GM12874 (cell line): ENCODE data around the gene IGF1R.

Experiments used
- CTCF ChIP-seq: IDR thresholded peaks from 2 replicates; pipeline ENCODE4 v1.5.1; 2011; ENCODE audit warnings: low read depth, mild to moderate bottlenecking, control low read depth, low read length, moderate library complexity; ENCODE audit not compliant: insufficient read depth

IGF1R gene

GRCh38 chr15:98699591-98700424 is 51.5 kb downstream of the IGF1R start:
- no peak for TF ChIP-seq CTCF

- TF ChIP-seq CTCF, result no peak
Observed at GRCh38 chr15:98700519-98700918, 52.2 kb downstream of the IGF1R start.

- no peak for TF ChIP-seq CTCF
Observed at GRCh38 chr15:98703126-98703685, 54.9 kb downstream of the IGF1R start.

- TF ChIP-seq CTCF, result no peak
Observed at GRCh38 chr15:98705070-98705469, 56.7 kb downstream of the IGF1R start.

GRCh38 chr15:98706387-98706786 is 58.0 kb downstream of the IGF1R start:
- no peak for TF ChIP-seq CTCF

GRCh38 chr15:98706986-98707385 is 58.6 kb downstream of the IGF1R start:
- TF ChIP-seq CTCF, result no peak

- TF ChIP-seq CTCF, result no peak
Observed at GRCh38 chr15:98708037-98708590, 59.8 kb downstream of the IGF1R start.
